Trophoblast cell (in vitro differentiated cells and primary cell): ENCODE measurements around the gene PCNX1.
A peak's percentile ranks its signal among the peaks of the same experiment; 100 is the strongest.

Experiments
- DNase-seq, 2 donors: peaks; one replicate each; pipeline ENCODE4 v3.0.0-alpha.2; 2016
- H2AFZ ChIP-seq: 2 replicates; pipeline ENCODE4 v1.6.1; 2013; ENCODE audit warnings: low read length, moderate library complexity, mild to moderate bottlenecking; ENCODE audit not compliant: insufficient read depth, poor library complexity
- H2AK5ac ChIP-seq: 2 replicates; pipeline ENCODE4 v1.6.1; 2013; ENCODE audit warnings: mild to moderate bottlenecking, low read length
- H2BK120ac ChIP-seq: 2 replicates; pipeline ENCODE4 v1.6.1; 2013; ENCODE audit warnings: low read length, mild to moderate bottlenecking, moderate library complexity; ENCODE audit not compliant: insufficient read depth, poor library complexity
- H2BK12ac ChIP-seq: 2 replicates; pipeline ENCODE4 v1.6.1; 2013; ENCODE audit warnings: mild to moderate bottlenecking, low read length, moderate library complexity
- H2BK5ac ChIP-seq: 2 replicates; pipeline ENCODE4 v1.6.1; 2013; ENCODE audit warnings: low read length, low read depth, moderate library complexity, mild to moderate bottlenecking; ENCODE audit not compliant: poor library complexity
- H3K14ac ChIP-seq: 2 replicates; pipeline ENCODE4 v1.6.1; 2013; ENCODE audit warnings: mild to moderate bottlenecking, low read length
- H3K18ac ChIP-seq: 2 replicates; pipeline ENCODE4 v1.6.1; 2013; ENCODE audit warnings: mild to moderate bottlenecking, low read length
- H3K23ac ChIP-seq: 2 replicates; pipeline ENCODE4 v1.6.1; 2013; ENCODE audit warnings: low read length
- H3K27ac ChIP-seq: 2 replicates; pipeline ENCODE4 v1.5.1; 2013; ENCODE audit warnings: low read depth, mild to moderate bottlenecking, inconsistent platforms, low read length, moderate library complexity
- H3K27me3 ChIP-seq: 2 replicates; pipeline ENCODE4 v1.6.1; 2013; ENCODE audit warnings: inconsistent platforms, mild to moderate bottlenecking, low read length, moderate library complexity; ENCODE audit not compliant: insufficient read depth
- H3K36me3 ChIP-seq, 2 experiments: 1 replicate in 1 of 2; 2 replicates in 1 of 2; pipeline ENCODE4 v1.6.1; 2013; ENCODE audit warnings: low read length in 2 of 2, mild to moderate bottlenecking in 2 of 2, moderate library complexity in 1 of 2; ENCODE audit not compliant: insufficient read depth in 2 of 2, control insufficient read depth in 1 of 2
- H3K4ac ChIP-seq: 2 replicates; pipeline ENCODE4 v1.6.1; 2013; ENCODE audit warnings: low read depth, mild to moderate bottlenecking, low read length, moderate library complexity
- H3K4me1 ChIP-seq, 2 experiments: 1 replicate in 1 of 2; 2 replicates in 1 of 2; pipeline ENCODE4 v1.6.1; 2013; ENCODE audit warnings: low read length in 2 of 2, mild to moderate bottlenecking in 2 of 2, moderate library complexity in 1 of 2; ENCODE audit not compliant: insufficient read depth in 2 of 2, control insufficient read depth in 1 of 2
- H3K4me2 ChIP-seq: 2 replicates; pipeline ENCODE4 v1.6.1; 2013; ENCODE audit warnings: inconsistent platforms, mild to moderate bottlenecking, low read length, moderate library complexity
- H3K4me3 ChIP-seq: 2 replicates; pipeline ENCODE4 v1.5.1; 2013; ENCODE audit warnings: mild to moderate bottlenecking, low read depth, low read length, inconsistent platforms
- H3K79me1 ChIP-seq: one replicate; pipeline ENCODE4 v1.6.1; 2013; ENCODE audit warnings: low read length
- H3K79me2 ChIP-seq: 2 replicates; pipeline ENCODE4 v1.6.1; 2013; ENCODE audit warnings: low read length, mild to moderate bottlenecking; ENCODE audit not compliant: control insufficient read depth, insufficient read depth, poor library complexity
- H3K9ac ChIP-seq: 2 replicates; pipeline ENCODE4 v1.6.1; 2013; ENCODE audit warnings: mild to moderate bottlenecking, low read length
- H3K9me3 ChIP-seq: 2 replicates; pipeline ENCODE4 v1.6.1; 2013; ENCODE audit warnings: low read depth, mild to moderate bottlenecking, control low read depth, inconsistent platforms, low read length; ENCODE audit not compliant: insufficient read depth
- H4K12ac ChIP-seq: 2 replicates; pipeline ENCODE4 v1.6.1; 2013; ENCODE audit warnings: low read depth, mild to moderate bottlenecking, low read length, moderate library complexity
- H4K8ac ChIP-seq: 2 replicates; pipeline ENCODE4 v1.6.1; 2013; ENCODE audit warnings: low read depth, mild to moderate bottlenecking, low read length, moderate library complexity
- H4K91ac ChIP-seq: one replicate; pipeline ENCODE4 v1.6.1; 2013; ENCODE audit warnings: low read depth, mild to moderate bottlenecking, low read length, moderate library complexity
- WGBS: extraction: QIAGEN DNeasy Blood & Tissue Kit; methylation state at CpG from one replicate; pipeline ENCODE4 v1.1.7; 2013; ENCODE audit warnings: missing lambda C conversion rate; ENCODE audit not compliant: insufficient read length, insufficient coverage; ENCODE audit errors: extremely low coverage; 5-methylcytosine and 5-hydroxymethylcytosine counted together

Gene PCNX1

GRCh38 chr14:70890826-70891659, 16.2 kb upstream of the PCNX1 start:
- H2BK120ac ChIP-seq: no peak overlapping the region
- no peak overlapping the region for H4K8ac ChIP-seq
- H3K18ac ChIP-seq: no peak overlapping the region
- H2BK5ac ChIP-seq: no peak overlapping the region
- H3K79me1 ChIP-seq: no peaks in the 10 kb centered on the region
- WGBS: no CpG with 5 or more reads among the region's 5 CpGs
- no peak overlapping the region for H3K23ac ChIP-seq
- no peak overlapping the region for H2AK5ac ChIP-seq
- no peak overlapping the region for H3K27ac ChIP-seq
- no peak overlapping the region for H2BK12ac ChIP-seq
- H3K4me2 ChIP-seq: no peak overlapping the region
- H3K4ac ChIP-seq: no peak overlapping the region
- no peak overlapping the region for H4K91ac ChIP-seq
- peaks cover 0 to 8% of the 10 kb centered on the region in 2 experiments for H3K4me1 ChIP-seq
- no peaks in the 10 kb centered on the region for H3K79me2 ChIP-seq
- no peaks in the 10 kb centered on the region for H3K36me3 ChIP-seq
- H3K9me3 ChIP-seq: no peaks in the 10 kb centered on the region
- H3K4me3 ChIP-seq: no peak overlapping the region
- no peak overlapping the region for H2AFZ ChIP-seq
- peaks cover 2% of the 10 kb centered on the region for H3K27me3 ChIP-seq
- no peak overlapping the region for H3K14ac ChIP-seq
- H3K9ac ChIP-seq: no peak overlapping the region
- H4K12ac ChIP-seq: no peak overlapping the region
- DNase-seq: no peak

GRCh38 chr14:70891737-70892136, 15.5 kb upstream of the PCNX1 start:
- no CpG with 5 or more reads among the region's 2 CpGs for WGBS
- no peak overlapping the region for H3K9ac ChIP-seq

DNA sequence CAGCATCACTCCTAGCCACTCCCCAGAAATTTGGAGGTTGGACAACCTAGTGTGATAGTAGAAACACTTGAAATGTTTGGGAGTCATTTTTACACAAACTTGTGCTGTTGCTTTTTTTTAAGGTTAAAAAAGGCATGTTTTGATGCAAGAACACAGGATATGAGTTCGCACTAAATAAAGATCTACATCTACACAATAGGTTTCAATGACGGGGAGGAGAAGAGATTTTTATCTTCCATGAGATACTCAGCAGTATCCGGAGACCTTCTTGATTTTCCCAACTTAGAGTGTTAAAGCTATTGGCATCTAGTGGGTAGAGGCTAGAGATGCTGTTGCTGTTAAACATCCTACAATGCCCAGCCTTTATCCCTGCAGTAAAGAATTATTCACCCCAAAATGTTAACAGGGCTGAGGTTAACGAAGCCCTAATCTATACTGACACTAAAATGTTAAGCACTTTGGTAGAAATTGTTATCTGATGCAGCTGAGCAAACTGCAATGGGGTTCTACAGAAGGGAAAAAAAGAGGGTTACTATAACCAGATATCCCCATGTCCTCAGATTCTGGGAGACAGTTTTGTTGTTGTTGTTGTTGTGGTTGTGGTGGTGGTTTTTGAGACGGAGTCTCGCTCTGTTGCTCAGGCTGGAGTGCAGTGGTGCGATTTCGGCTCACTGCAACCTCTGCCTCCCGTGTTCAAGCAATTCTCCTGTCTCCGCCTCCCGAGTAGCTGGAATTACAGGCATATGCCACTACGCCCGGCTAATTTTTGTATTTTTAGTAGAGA, 14.0 kb upstream of the PCNX1 start:
- Histone ChIP-seq H4K91ac (no peak overlapping the region), H3K36me3 (no peaks in the 10 kb centered on the region), H3K18ac (no peak overlapping the region), H2BK120ac (no peak overlapping the region), H3K79me1 (no peaks in the 10 kb centered on the region), H3K4me1 (peaks cover 0 to 7% of the 10 kb centered on the region in 2 experiments), H3K79me2 (no peaks in the 10 kb centered on the region), H2AK5ac (no peak overlapping the region), H3K4me2 (no peak overlapping the region), H3K9me3 (no peaks in the 10 kb centered on the region), H3K9ac (no peak overlapping the region), H3K23ac (no peak overlapping the region), H3K4ac (no peak overlapping the region), H3K14ac (no peak overlapping the region), H4K12ac (no peak overlapping the region), H3K4me3 (no peak overlapping the region), H3K27ac (no peak overlapping the region), H4K8ac (no peak overlapping the region), H2AFZ (no peak overlapping the region), H2BK12ac (no peak overlapping the region), H3K27me3 (no peaks in the 10 kb centered on the region), H2BK5ac (no peak overlapping the region)
- WGBS: no CpG with 5 or more reads among the region's 13 CpGs
- DNase-seq: no peak

More at GRCh38 chr14:70891737-70892136, 15.5 kb upstream of the PCNX1 start:
- Histone ChIP-seq H3K14ac (no peak overlapping the region), H3K18ac (no peak overlapping the region), H3K27ac (no peak overlapping the region), H3K23ac (no peak overlapping the region), H4K12ac (no peak overlapping the region), H3K27me3 (peaks cover 2% of the 10 kb centered on the region), H3K4me3 (no peak overlapping the region), H2AFZ (no peak overlapping the region), H3K4me1 (peaks cover 0 to 6% of the 10 kb centered on the region in 2 experiments), H2AK5ac (no peak overlapping the region), H4K91ac (no peak overlapping the region), H3K4ac (no peak overlapping the region), H3K36me3 (no peaks in the 10 kb centered on the region), H2BK120ac (no peak overlapping the region), H3K9me3 (no peaks in the 10 kb centered on the region), H3K79me2 (no peaks in the 10 kb centered on the region), H4K8ac (no peak overlapping the region), H2BK5ac (no peak overlapping the region), H2BK12ac (no peak overlapping the region), H3K4me2 (no peak overlapping the region), H3K79me1 (no peaks in the 10 kb centered on the region)
- DNase-seq: peak in 1 of 2 donors; percentile 84

- Histone ChIP-seq H3K14ac (no peak overlapping the region), H3K4me2 (no peak overlapping the region), H3K9ac (no peak overlapping the region), H3K79me1 (no peaks in the 10 kb centered on the region), H4K12ac (no peak overlapping the region), H3K79me2 (no peaks in the 10 kb centered on the region), H3K4me3 (no peak overlapping the region), H2AFZ (no peak overlapping the region), H4K8ac (no peak overlapping the region), H3K23ac (no peak overlapping the region), H3K4ac (no peak overlapping the region), H2BK12ac (no peak overlapping the region), H3K27ac (no peak overlapping the region), H2BK120ac (no peak overlapping the region), H3K9me3 (no peaks in the 10 kb centered on the region), H3K4me1 (peaks cover 0 to 7% of the 10 kb centered on the region in 2 experiments), H2BK5ac (no peak overlapping the region), H3K36me3 (no peaks in the 10 kb centered on the region), H2AK5ac (no peak overlapping the region), H3K27me3 (no peaks in the 10 kb centered on the region), H4K91ac (no peak overlapping the region), H3K18ac (no peak overlapping the region)
- no CpG with 5 or more reads among the region's 5 CpGs for WGBS
- no peak for DNase-seq
These were observed 13.4 kb upstream of the PCNX1 start for GRCh38 chr14:70893858-70894291.
